Thoracic aorta (tissue), 2 donors: Measurements from ENCODE around the gene PARD3. TPM values are rescaled to one million over a fixed set of nuclear protein-coding genes. Genes with fewer than 3 reads are reported as not detected.
A peak's percentile ranks its signal among the peaks of the same experiment; 100 is the strongest.

Source experiments
- ATAC-seq: fragments of 150-250 bp; one replicate; pipeline ENCODE4 v1.8.0; 2017; ENCODE audit warnings: low read depth; ENCODE audit not compliant: insufficient number of reproducible peaks, low FRiP score
- DNase-seq: peaks from one replicate; pipeline ENCODE4 v3.0.0-alpha.2; 2020; ENCODE audit warnings: low spot score
- H3K27ac ChIP-seq, 2 donors: fragments of 200-600 bp; sonication (generic); 1 replicate in 1 of 2; 2 replicates in 1 of 2; pipeline ENCODE4 v1.5.1; 2016; ENCODE audit warnings: mild to moderate bottlenecking in 2 of 2, moderate library complexity in 2 of 2
- H3K27me3 ChIP-seq: fragments of 200-600 bp; sonication (generic); replicated peaks from 2 replicates; pipeline ENCODE4 v1.6.0; 2016; ENCODE audit warnings: mild to moderate bottlenecking; ENCODE audit not compliant: insufficient read depth
- H3K36me3 ChIP-seq: fragments of 200-600 bp; sonication (generic); one replicate; pipeline ENCODE4 v1.5.1; 2016
- H3K4me1 ChIP-seq, 2 donors: fragments of 200-600 bp; sonication (generic); 1 replicate in 1 of 2; 2 replicates in 1 of 2; pipeline versions ENCODE4 v1.5.1 to v1.6.0; 2016; ENCODE audit warnings: low read depth in 2 of 2, mild to moderate bottlenecking in 1 of 2; ENCODE audit not compliant: control insufficient read depth in 1 of 2
- H3K4me3 ChIP-seq: fragments of 200-600 bp; sonication (generic); 2 replicates; pipeline ENCODE4 v1.5.1; 2016; ENCODE audit warnings: mild to moderate bottlenecking
- H3K9me3 ChIP-seq: fragments of 200-600 bp; sonication (generic); 2 replicates; pipeline ENCODE4 v1.5.1; 2016
- total RNA-seq, 2 donors: library from RNA; depleted of rRNA; stranded (reverse); fragments of >200 nt; gene quantifications; one replicate each; pipeline versions ENCODE4 v1.1.0 to v1.2.3, GENCODE V29; 2016
- TF ChIP-seq, protein P1 (sequence below): fragments of 200-600 bp; sonication (generic); IDR thresholded peaks from one replicate; pipeline ENCODE4 v1.5.1; 2019; ENCODE audit warnings: antibody characterized with exemption

PARD3 gene
- total RNA-seq, 2 donors from 2014 or later, result 16.7 to 34.5 TPM

DNA sequence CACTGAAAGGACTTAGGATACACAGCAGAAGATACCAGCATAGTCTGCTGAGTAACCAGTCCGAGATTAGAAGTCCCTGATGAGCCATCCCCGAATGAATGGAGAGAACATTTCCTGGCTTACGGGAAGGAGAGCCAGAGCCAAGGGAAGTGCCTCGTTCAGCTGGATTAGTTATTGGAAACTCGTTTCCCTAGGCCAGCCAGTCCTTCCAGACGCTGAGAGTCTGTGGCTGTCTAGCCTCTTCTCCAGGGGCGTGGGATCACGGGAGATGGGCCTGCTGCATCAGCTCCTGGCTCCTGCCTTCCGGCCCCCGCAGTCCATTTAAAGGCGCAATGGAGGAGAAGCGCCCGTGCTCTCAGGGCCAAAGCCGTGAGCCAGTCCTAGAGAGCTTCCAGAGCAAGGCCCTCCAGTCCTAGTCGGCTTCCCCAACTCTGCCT, 712.8 kb downstream of the PARD3 start:
- Histone ChIP-seq H3K9me3 (no peaks in the 10 kb centered on the region), H3K27ac (peak overlapping the region; percentile 82 to 85), H3K4me1 (peaks cover 3 to 41% of the 10 kb centered on the region in 2 donors), H3K36me3 (no peaks in the 10 kb centered on the region), H3K4me3 (peak overlapping the region; percentile 41), H3K27me3 (no peaks in the 10 kb centered on the region)
- ATAC-seq, result peak; percentile 63
- TF ChIP-seq, protein P1, sequence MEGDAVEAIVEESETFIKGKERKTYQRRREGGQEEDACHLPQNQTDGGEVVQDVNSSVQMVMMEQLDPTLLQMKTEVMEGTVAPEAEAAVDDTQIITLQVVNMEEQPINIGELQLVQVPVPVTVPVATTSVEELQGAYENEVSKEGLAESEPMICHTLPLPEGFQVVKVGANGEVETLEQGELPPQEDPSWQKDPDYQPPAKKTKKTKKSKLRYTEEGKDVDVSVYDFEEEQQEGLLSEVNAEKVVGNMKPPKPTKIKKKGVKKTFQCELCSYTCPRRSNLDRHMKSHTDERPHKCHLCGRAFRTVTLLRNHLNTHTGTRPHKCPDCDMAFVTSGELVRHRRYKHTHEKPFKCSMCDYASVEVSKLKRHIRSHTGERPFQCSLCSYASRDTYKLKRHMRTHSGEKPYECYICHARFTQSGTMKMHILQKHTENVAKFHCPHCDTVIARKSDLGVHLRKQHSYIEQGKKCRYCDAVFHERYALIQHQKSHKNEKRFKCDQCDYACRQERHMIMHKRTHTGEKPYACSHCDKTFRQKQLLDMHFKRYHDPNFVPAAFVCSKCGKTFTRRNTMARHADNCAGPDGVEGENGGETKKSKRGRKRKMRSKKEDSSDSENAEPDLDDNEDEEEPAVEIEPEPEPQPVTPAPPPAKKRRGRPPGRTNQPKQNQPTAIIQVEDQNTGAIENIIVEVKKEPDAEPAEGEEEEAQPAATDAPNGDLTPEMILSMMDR, result no peak
- DNase-seq, result peak; percentile 29

DNA sequence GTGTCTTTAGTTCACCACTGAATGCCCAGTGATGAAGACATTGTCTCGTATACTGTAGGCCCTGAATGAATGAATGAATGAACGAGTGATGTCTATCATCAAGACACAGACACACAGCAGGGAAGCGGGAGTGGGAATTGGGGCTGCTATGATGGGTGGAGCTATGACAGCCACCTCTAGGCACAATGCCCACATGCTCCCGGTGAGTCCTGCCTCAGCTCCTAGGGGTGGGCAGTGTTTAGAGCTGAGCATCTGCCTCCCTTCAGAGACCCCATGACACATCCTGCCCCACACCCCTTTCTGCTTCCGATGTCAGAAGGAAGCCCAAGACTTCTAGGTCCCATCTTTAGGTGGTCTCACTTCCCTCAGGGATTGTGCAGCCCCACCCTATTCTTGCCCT, 714.1 kb downstream of the PARD3 start:
- no peak overlapping the region for H3K4me3 ChIP-seq
- H3K9me3 ChIP-seq, result no peaks in the 10 kb centered on the region
- TF ChIP-seq, protein P1, result no peak
- ATAC-seq (no peak), DNase-seq (no peak)
- peaks cover 3 to 41% of the 10 kb centered on the region in 2 donors for H3K4me1 ChIP-seq
- no peak overlapping the region for H3K27ac ChIP-seq
- H3K36me3 ChIP-seq, result no peaks in the 10 kb centered on the region
- H3K27me3 ChIP-seq, result no peaks in the 10 kb centered on the region

DNA sequence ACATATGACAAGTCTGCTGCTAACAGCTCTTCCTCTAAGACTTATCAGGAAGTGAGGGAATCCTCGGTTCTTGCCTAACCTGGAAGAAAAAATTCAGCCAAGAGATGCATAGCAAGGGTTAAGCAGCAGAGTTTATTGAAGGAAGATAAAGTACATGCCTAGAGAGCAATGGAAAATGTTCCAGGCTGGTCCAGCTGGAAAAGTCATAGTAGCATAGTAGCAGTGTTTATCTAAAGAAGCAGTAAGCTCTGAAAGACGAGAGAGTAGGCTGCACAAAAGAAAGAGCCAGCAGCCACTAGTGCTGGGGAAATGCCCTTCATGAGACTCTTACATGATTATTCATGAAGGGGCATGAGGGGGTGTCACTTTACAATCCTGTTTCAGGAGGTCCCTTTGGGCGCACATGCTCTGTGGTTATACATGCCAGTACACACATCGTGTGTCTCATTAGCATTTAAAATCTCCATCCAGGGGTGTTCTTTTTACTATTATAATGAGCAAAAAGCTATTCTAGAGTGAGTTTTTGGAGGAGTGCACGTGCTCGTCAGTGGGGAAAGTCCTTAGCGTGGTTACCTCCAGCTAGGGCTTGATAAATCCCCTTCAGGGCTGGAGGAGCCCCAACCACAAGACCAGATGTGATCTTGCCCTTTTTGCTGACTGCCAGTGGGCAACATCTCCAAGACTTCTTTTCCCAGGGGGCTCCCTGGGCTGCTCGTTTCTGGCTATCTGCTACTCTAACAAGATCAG, 716.1 kb downstream of the PARD3 start:
- no peaks in the 10 kb centered on the region for H3K36me3 ChIP-seq

DNA sequence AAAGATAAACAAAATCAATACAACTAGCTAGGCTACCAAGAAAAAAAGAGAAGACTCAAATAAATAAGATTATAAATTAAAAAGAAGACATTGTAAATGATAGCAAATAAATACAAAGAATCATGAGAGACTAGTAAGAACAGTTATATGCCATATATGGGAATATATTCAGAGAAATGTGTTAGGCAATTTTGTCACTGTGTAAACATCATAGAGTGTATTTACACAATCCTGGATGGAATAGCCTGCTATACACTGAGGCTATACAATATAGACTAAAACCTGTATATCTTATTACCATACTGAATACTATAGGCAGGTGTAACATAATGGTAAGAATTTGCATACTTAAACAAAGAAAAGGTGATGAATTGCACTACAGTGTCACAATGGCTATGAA, 717.4 kb downstream of the PARD3 start:
- TF ChIP-seq, protein P1, result no peak
- Histone ChIP-seq H3K27ac (no peak overlapping the region), H3K9me3 (peaks cover 5% of the 10 kb centered on the region), H3K4me1 (peaks cover 3 to 13% of the 10 kb centered on the region in 2 donors), H3K4me3 (no peak overlapping the region), H3K36me3 (no peaks in the 10 kb centered on the region), H3K27me3 (no peaks in the 10 kb centered on the region)
- DNase-seq, result no peak
- ATAC-seq, result no peak

More for the DNA sequence above, 716.1 kb downstream of the PARD3 start:
- Histone ChIP-seq H3K9me3 (peaks cover 5% of the 10 kb centered on the region), H3K4me3 (no peak overlapping the region), H3K27me3 (no peaks in the 10 kb centered on the region), H3K27ac (no peak overlapping the region), H3K4me1 (peaks cover 3 to 24% of the 10 kb centered on the region in 2 donors)
- no peak for ATAC-seq
- DNase-seq, result no peak
- TF ChIP-seq, protein P1, result no peak

DNA sequence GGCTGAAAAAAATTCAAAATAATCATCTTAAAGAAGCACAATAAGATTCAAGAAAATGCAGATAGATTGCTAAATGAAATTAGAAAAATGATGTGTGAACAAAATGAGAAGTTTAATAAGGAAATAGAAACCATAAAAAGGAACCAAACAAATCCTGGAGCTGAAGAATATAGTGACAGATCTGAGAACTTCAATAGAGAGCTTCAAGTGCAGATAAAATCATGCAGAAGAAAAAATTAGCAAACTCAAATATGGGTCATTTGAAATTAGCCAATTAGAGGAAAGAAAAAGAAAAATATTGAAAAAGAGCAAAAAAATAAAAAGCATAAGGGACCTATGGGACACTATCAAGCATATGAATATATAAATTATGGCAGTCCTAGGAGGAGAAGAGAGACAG, 720.1 kb downstream of the PARD3 start:
- ATAC-seq, result no peak
- H3K27ac ChIP-seq, result no peak overlapping the region
- H3K4me3 ChIP-seq, result no peak overlapping the region

More for the DNA sequence above, 720.1 kb downstream of the PARD3 start:
- Histone ChIP-seq H3K36me3 (no peaks in the 10 kb centered on the region), H3K4me1 (peaks cover 0 to 3% of the 10 kb centered on the region in 2 donors), H3K27me3 (no peaks in the 10 kb centered on the region), H3K9me3 (peaks cover 5% of the 10 kb centered on the region)
- TF ChIP-seq, protein P1, result no peak
- no peak for DNase-seq
